NT2/D1 (cell line): ENCODE data around the gene MTO1.

Experiments
- SUZ12 ChIP-seq: IDR thresholded peaks from 2 replicates; pipeline ENCODE4 v1.6.1; 2011; ENCODE audit not compliant: insufficient read length, insufficient read depth; ENCODE audit errors: extremely low read depth
- YY1 ChIP-seq: IDR thresholded peaks from 2 replicates; pipeline ENCODE4 v1.6.1; 2011; ENCODE audit not compliant: insufficient read length, insufficient read depth
- ZNF274 ChIP-seq: IDR thresholded peaks from 2 replicates; pipeline ENCODE4 v1.6.1; 2011; ENCODE audit warnings: mild to moderate bottlenecking, low read depth, low read length

GRCh38 chr6:73509851-73510250 is 48.3 kb downstream of the MTO1 start:
- TF ChIP-seq ZNF274 = no peak
- TF ChIP-seq SUZ12 = no peak
- TF ChIP-seq YY1 = no peak
